Measurements from ENCODE around the gene ZNF865. TPM values are rescaled to one million over a fixed set of nuclear protein-coding genes. Genes with fewer than 3 reads are reported as not detected.
"Not testable (repeated sequence)": the region's sequence is repeated elsewhere in the genome, so short reads cannot be mapped to it uniquely, and the experiment has no call there.

The ZNF865 gene
- total and polyA plus RNA-seq, 4 donors, result 1.1 to 16.4 (median 9.6) TPM

GRCh38 chr19:55578031-55578760 lies 27.3 kb upstream of the ZNF865 start:
- H3K36me3 ChIP-seq (ENCODE audit: control insufficient read depth in 1 of 2, insufficient read depth in 2 of 2, low read length in 1 of 2), result peaks cover 0 to 2% of the 10 kb centered on the region in 2 donors
- no peak for ATAC-seq (ENCODE audit: low FRiP score)
- intact Hi-C loops (cut with DNase I), result no loop called here
- H3K9me3 ChIP-seq (ENCODE audit: control insufficient read depth, low read length), result no peaks in the 10 kb centered on the region
- no peaks in the 10 kb centered on the region for H3K4me1 ChIP-seq (ENCODE audit: control insufficient read depth in 1 of 2, insufficient read depth in 2 of 2, low read length in 2 of 2)
- no peak overlapping the region for H3K4me3 ChIP-seq (ENCODE audit: low read length in 2 of 2)
- no peak for DNase-seq
- H3K27me3 ChIP-seq (ENCODE audit: control insufficient read depth in 1 of 2, insufficient read depth in 2 of 2, low read length in 1 of 2), result no peaks in the 10 kb centered on the region
- WGBS, 2 donors, result 96% methylated on average over 69 to 83 of the region's 83 CpGs
- no peak overlapping the region for H3K27ac ChIP-seq (ENCODE audit: low read depth in 1 of 2, low read length in 2 of 2)

GRCh38 chr19:55578761-55579747 lies 26.4 kb upstream of the ZNF865 start:
- no peak for DNase-seq
- Histone ChIP-seq H3K4me3 (ENCODE audit: low read length in 2 of 2) (no peak overlapping the region), H3K9me3 (ENCODE audit: control insufficient read depth, low read length) (no peaks in the 10 kb centered on the region), H3K27me3 (ENCODE audit: control insufficient read depth in 1 of 2, insufficient read depth in 2 of 2, low read length in 1 of 2) (no peaks in the 10 kb centered on the region), H3K4me1 (ENCODE audit: control insufficient read depth in 1 of 2, insufficient read depth in 2 of 2, low read length in 2 of 2) (no peaks in the 10 kb centered on the region), H3K36me3 (ENCODE audit: control insufficient read depth in 1 of 2, insufficient read depth in 2 of 2, low read length in 1 of 2) (peaks cover 0 to 2% of the 10 kb centered on the region in 2 donors), H3K27ac (ENCODE audit: low read depth in 1 of 2, low read length in 2 of 2) (no peak overlapping the region)
- 95 to 97% methylated on average over 75 to 90 of the region's 90 CpGs for WGBS, 2 donors
- no peak for ATAC-seq (ENCODE audit: low FRiP score)
- intact Hi-C loops (cut with DNase I), result no loop called here

GRCh38 chr19:55579766-55580621 lies 25.5 kb upstream of the ZNF865 start:
- Histone ChIP-seq H3K27me3 (ENCODE audit: control insufficient read depth in 1 of 2, insufficient read depth in 2 of 2, low read length in 1 of 2) (no peaks in the 10 kb centered on the region), H3K4me1 (ENCODE audit: control insufficient read depth in 1 of 2, insufficient read depth in 2 of 2, low read length in 2 of 2) (no peaks in the 10 kb centered on the region), H3K36me3 (ENCODE audit: control insufficient read depth in 1 of 2, insufficient read depth in 2 of 2, low read length in 1 of 2) (peaks cover 0 to 2% of the 10 kb centered on the region in 2 donors), H3K4me3 (ENCODE audit: low read length in 2 of 2) (peak overlapping the region; percentile 78 to 81), H3K27ac (ENCODE audit: low read depth in 1 of 2, low read length in 2 of 2) (peak overlapping the region in 1 of 2 donors; percentile 14), H3K9me3 (ENCODE audit: control insufficient read depth, low read length) (no peaks in the 10 kb centered on the region)
- DNase-seq, result peak in 1 of 2 donors; percentile 50
- intact Hi-C loops (cut with DNase I), result loop anchor here in 1 of 2 donors (2.0 kb wide), 1 partner anchor 31 kb away; no protein-coding TSS in a partner anchor
- WGBS, 2 donors, result 11% methylated on average over 20 of the region's 20 CpGs
- ATAC-seq (ENCODE audit: low FRiP score), result peak; percentile 61

GRCh38 chr19:55580628-55581144 lies 24.8 kb upstream of the ZNF865 start, which contains the start of gene ZNF579:
ZNF579 (minus strand) TSS chr19:55580848; CDS start chr19:55579639, 1,209 bp downstream.
- intact Hi-C loops (cut with DNase I), result loop anchor here in 1 of 2 donors (2.0 kb wide), 1 partner anchor 32 kb away; no protein-coding TSS in a partner anchor

GRCh38 chr19:55581145-55581822 lies 24.2 kb upstream of the ZNF865 start:
- H3K36me3 ChIP-seq (ENCODE audit: control insufficient read depth in 1 of 2, insufficient read depth in 2 of 2, low read length in 1 of 2), result peaks cover 0 to 2% of the 10 kb centered on the region in 2 donors
- H3K4me3 ChIP-seq (ENCODE audit: low read length in 2 of 2), result peak overlapping the region; percentile 78 to 81
- H3K27me3 ChIP-seq (ENCODE audit: control insufficient read depth in 1 of 2, insufficient read depth in 2 of 2, low read length in 1 of 2), result no peaks in the 10 kb centered on the region
- intact Hi-C loops (cut with DNase I), result loop anchor here in 1 of 2 donors (2.0 kb wide), 1 partner anchor 32 kb away; no protein-coding TSS in a partner anchor
- DNase-seq (no peak), ATAC-seq (ENCODE audit: low FRiP score) (no peak)
- H3K4me1 ChIP-seq (ENCODE audit: control insufficient read depth in 1 of 2, insufficient read depth in 2 of 2, low read length in 2 of 2), result no peaks in the 10 kb centered on the region
- 30 to 32% methylated on average over 12 of the region's 12 CpGs for WGBS, 2 donors
- peak overlapping the region in 1 of 2 donors; percentile 52 for H3K27ac ChIP-seq (ENCODE audit: low read depth in 1 of 2, low read length in 2 of 2)
- H3K9me3 ChIP-seq (ENCODE audit: control insufficient read depth, low read length), result no peaks in the 10 kb centered on the region

More at GRCh38 chr19:55580628-55581144, 24.8 kb upstream of the ZNF865 start, which contains the start of gene ZNF579:
- Histone ChIP-seq H3K4me1 (ENCODE audit: control insufficient read depth in 1 of 2, insufficient read depth in 2 of 2, low read length in 2 of 2) (no peaks in the 10 kb centered on the region), H3K36me3 (ENCODE audit: control insufficient read depth in 1 of 2, insufficient read depth in 2 of 2, low read length in 1 of 2) (peaks cover 0 to 2% of the 10 kb centered on the region in 2 donors), H3K4me3 (ENCODE audit: low read length in 2 of 2) (peak within 1 kb of the TSS; percentile 78 to 81), H3K9me3 (ENCODE audit: control insufficient read depth, low read length) (no peaks in the 10 kb centered on the region), H3K27me3 (ENCODE audit: control insufficient read depth in 1 of 2, insufficient read depth in 2 of 2, low read length in 1 of 2) (no peaks in the 10 kb centered on the region), H3K27ac (ENCODE audit: low read depth in 1 of 2, low read length in 2 of 2) (peak within 1 kb of the TSS in 1 of 2 donors; percentile 52)
- 0% methylated on average over 9 to 24 of the region's 24 CpGs for WGBS, 2 donors
- ATAC-seq (ENCODE audit: low FRiP score) (peak; percentile 91), DNase-seq (peak; percentile 92 to 95)

GRCh38 chr19:55581823-55582223 lies 23.6 kb upstream of the ZNF865 start:
- intact Hi-C loops (cut with DNase I), result loop anchor here in 1 of 2 donors (2.0 kb wide), 1 partner anchor 33 kb away; no protein-coding TSS in a partner anchor
- Histone ChIP-seq H3K36me3 (ENCODE audit: control insufficient read depth in 1 of 2, insufficient read depth in 2 of 2, low read length in 1 of 2) (peaks cover 0 to 2% of the 10 kb centered on the region in 2 donors), H3K9me3 (ENCODE audit: control insufficient read depth, low read length) (no peaks in the 10 kb centered on the region), H3K27ac (ENCODE audit: low read depth in 1 of 2, low read length in 2 of 2) (no peak overlapping the region), H3K4me1 (ENCODE audit: control insufficient read depth in 1 of 2, insufficient read depth in 2 of 2, low read length in 2 of 2) (no peaks in the 10 kb centered on the region), H3K4me3 (ENCODE audit: low read length in 2 of 2) (no peak overlapping the region), H3K27me3 (ENCODE audit: control insufficient read depth in 1 of 2, insufficient read depth in 2 of 2, low read length in 1 of 2) (no peaks in the 10 kb centered on the region)
- DNase-seq (no peak), ATAC-seq (ENCODE audit: low FRiP score) (no peak)
- WGBS, 2 donors, result 16 to 18% methylated on average over 6 of the region's 6 CpGs

GRCh38 chr19:55582284-55582683 lies 23.2 kb upstream of the ZNF865 start:
- ATAC-seq (ENCODE audit: low FRiP score); H3K4me3 ChIP-seq (ENCODE audit: low read length in 2 of 2); intact Hi-C loops (cut with DNase I); H3K27me3 ChIP-seq (ENCODE audit: control insufficient read depth in 1 of 2, insufficient read depth in 2 of 2, low read length in 1 of 2); H3K4me1 ChIP-seq (ENCODE audit: control insufficient read depth in 1 of 2, insufficient read depth in 2 of 2, low read length in 2 of 2); H3K9me3 ChIP-seq (ENCODE audit: control insufficient read depth, low read length); DNase-seq; H3K27ac ChIP-seq (ENCODE audit: low read depth in 1 of 2, low read length in 2 of 2); H3K36me3 ChIP-seq (ENCODE audit: control insufficient read depth in 1 of 2, insufficient read depth in 2 of 2, low read length in 1 of 2): not testable (repeated sequence)
- WGBS, 2 donors, result 74 to 77% methylated on average over 4 of the region's 4 CpGs

Measured in aorta (tissue), 5 donors.